Common myeloid progenitor, CD34-positive (primary cell): ENCODE data around the gene ZCCHC14.
"Not testable (repeated sequence)": the region's sequence is repeated elsewhere in the genome, so short reads cannot be mapped to it uniquely, and the experiment has no call there.

Experiments
- CTCF ChIA-PET: fragments of 350-600 bp; sonication (Branson Sonifier 250); formaldehyde crosslinking; loops from one replicate; lab custom pipeline; 2021; ENCODE audit warnings: antibody characterized with exemption; lab: Charles Lee
- POLR2A ChIA-PET: fragments of 350-600 bp; sonication (Branson Sonifier 250); formaldehyde crosslinking; loops from one replicate; lab custom pipeline; 2021; ENCODE audit warnings: antibody characterized with exemption; lab: Charles Lee
- DNase-seq, 3 donors: peaks; one replicate each; pipeline versions ENCODE4 v3.0.0 to v3.0.0-alpha.2; 2013
- H3K27ac ChIP-seq, 2 experiments: 1 replicate in 1 of 2; 2 replicates in 1 of 2; pipeline ENCODE4 v1.7.0; 2013; ENCODE audit warnings: inconsistent platforms in 2 of 2, low read length in 2 of 2, mild to moderate bottlenecking in 2 of 2, low read depth in 1 of 2, moderate library complexity in 1 of 2; ENCODE audit not compliant: severe bottlenecking in 2 of 2, insufficient read depth in 1 of 2, poor library complexity in 1 of 2
- H3K27me3 ChIP-seq, 5 experiments: replicated peaks in 2 of 5; 1 replicate in 3 of 5; 2 replicates in 2 of 5; pipeline versions ENCODE4 v1.6.1 to v1.7.0; 2013; ENCODE audit warnings: low read length in 4 of 5, mild to moderate bottlenecking in 2 of 5, moderate library complexity in 2 of 5, inconsistent platforms in 1 of 5; ENCODE audit not compliant: insufficient read depth in 5 of 5, control insufficient read depth in 4 of 5
- H3K36me3 ChIP-seq, 4 experiments: 1 replicate in 2 of 4; 2 replicates in 2 of 4; pipeline versions ENCODE4 v1.6.1 to v1.7.0; 2013; ENCODE audit warnings: low read length in 3 of 4, control low read depth in 1 of 4, mild to moderate bottlenecking in 1 of 4; ENCODE audit not compliant: control insufficient read depth in 4 of 4, insufficient read depth in 4 of 4
- H3K4me1 ChIP-seq, 4 experiments: 1 replicate in 3 of 4; 2 replicates in 1 of 4; pipeline versions ENCODE4 v1.6.1 to v1.7.1; 2013; ENCODE audit warnings: low read length in 3 of 4, mild to moderate bottlenecking in 3 of 4, control low read depth in 1 of 4, inconsistent platforms in 1 of 4, moderate library complexity in 1 of 4; ENCODE audit not compliant: control insufficient read depth in 4 of 4, insufficient read depth in 4 of 4; ENCODE audit errors: control extremely low read depth in 1 of 4
- H3K4me3 ChIP-seq, 7 experiments: 1 replicate in 4 of 7; 2 replicates in 3 of 7; pipeline versions ENCODE4 v1.5.1 to v1.7.0; 2013; ENCODE audit warnings: mild to moderate bottlenecking in 7 of 7, low read length in 6 of 7, moderate library complexity in 6 of 7, inconsistent platforms in 2 of 7, low read depth in 2 of 7, control low read depth in 1 of 7; ENCODE audit not compliant: insufficient read depth in 4 of 7, control insufficient read depth in 1 of 7; ENCODE audit errors: extremely low read depth in 1 of 7
- H3K9me3 ChIP-seq, 5 experiments: 1 replicate in 4 of 5; 2 replicates in 1 of 5; pipeline versions ENCODE4 v1.6.1 to v1.7.1; 2013; ENCODE audit warnings: low read length in 4 of 5, mild to moderate bottlenecking in 2 of 5, inconsistent platforms in 1 of 5, low read depth in 1 of 5, moderate library complexity in 1 of 5; ENCODE audit not compliant: control insufficient read depth in 4 of 5, insufficient read depth in 2 of 5; ENCODE audit errors: control extremely low read depth in 1 of 5
- whole genome bisulfite sequencing: methylation state at CpG from one replicate; pipeline ENCODE4 v1.1.5; 2013; ENCODE audit not compliant: insufficient coverage; 5-methylcytosine and 5-hydroxymethylcytosine counted together

The ZCCHC14 gene

GRCh38 chr16:87525352-87525751, 32.5 kb upstream of the ZCCHC14 start:
- Histone ChIP-seq H3K27me3 (peaks cover 0 to 9% (median 5%) of the 10 kb centered on the region in 5 experiments), H3K36me3 (no peaks in the 10 kb centered on the region), H3K27ac (no peak overlapping the region), H3K4me3 (no peak overlapping the region), H3K9me3 (peaks cover 0 to 17% (median 9%) of the 10 kb centered on the region in 5 experiments), H3K4me1 (no peaks in the 10 kb centered on the region)
- POLR2A ChIA-PET: no interaction called here
- CTCF ChIA-PET: no interaction called here
- WGBS: 94% methylated on average over 3 of the region's 4 CpGs
- DNase-seq: no peak

- no peaks in the 10 kb centered on the region for H3K4me1 ChIP-seq
- H3K4me3 ChIP-seq: no peak overlapping the region
- CTCF ChIA-PET: no interaction called here
- POLR2A ChIA-PET: no interaction called here
- peaks cover 0 to 10% (median 4%) of the 10 kb centered on the region in 5 experiments for H3K9me3 ChIP-seq
- H3K27me3 ChIP-seq: peaks cover 0 to 9% (median 5%) of the 10 kb centered on the region in 5 experiments
- no peak overlapping the region for H3K27ac ChIP-seq
- WGBS: 95% methylated on average over 4 of the region's 4 CpGs
- no peak for DNase-seq
- H3K36me3 ChIP-seq: no peaks in the 10 kb centered on the region
Measured at GRCh38 chr16:87524407-87524806, 31.6 kb upstream of the ZCCHC14 start.

GRCh38 chr16:87523605-87524004, 30.8 kb upstream of the ZCCHC14 start:
- WGBS: no CpG with 5 or more reads among the region's 6 CpGs
- H3K4me3 ChIP-seq, CTCF ChIA-PET, H3K4me1 ChIP-seq, DNase-seq, POLR2A ChIA-PET, H3K36me3 ChIP-seq, H3K27ac ChIP-seq, H3K9me3 ChIP-seq: not testable (repeated sequence)
- peaks cover 0 to 11% (median 9%) of the 10 kb centered on the region in 5 experiments for H3K27me3 ChIP-seq

GRCh38 chr16:87521764-87522163, 28.9 kb upstream of the ZCCHC14 start:
- DNase-seq, H3K27ac ChIP-seq, H3K4me1 ChIP-seq, POLR2A ChIA-PET, H3K36me3 ChIP-seq, H3K9me3 ChIP-seq, H3K4me3 ChIP-seq, CTCF ChIA-PET: not testable (repeated sequence)
- peaks cover 0 to 25% (median 9%) of the 10 kb centered on the region in 5 experiments for H3K27me3 ChIP-seq
- 90% methylated on average over 7 of the region's 7 CpGs for WGBS

GRCh38 chr16:87519170-87519569, 26.3 kb upstream of the ZCCHC14 start:
- H3K9me3 ChIP-seq, H3K27ac ChIP-seq, DNase-seq, H3K4me1 ChIP-seq, H3K36me3 ChIP-seq, H3K4me3 ChIP-seq, POLR2A ChIA-PET: not testable (repeated sequence)
- CTCF ChIA-PET: interaction anchor here (1.3 kb wide), 1 partner anchor 103 kb away, joined by 3 read pairs; no protein-coding TSS in a partner anchor
- WGBS: 81% methylated on average over 2 of the region's 4 CpGs
- H3K27me3 ChIP-seq: peaks cover 0 to 20% (median 5%) of the 10 kb centered on the region in 5 experiments

- not testable (repeated sequence) for DNase-seq
Measured at GRCh38 chr16:87518430-87519051, 25.7 kb upstream of the ZCCHC14 start.

GRCh38 chr16:87517610-87518429, 25.0 kb upstream of the ZCCHC14 start:
- POLR2A ChIA-PET, H3K36me3 ChIP-seq, H3K4me3 ChIP-seq, H3K27ac ChIP-seq, H3K4me1 ChIP-seq, H3K9me3 ChIP-seq: not testable (repeated sequence)
- DNase-seq: peak in 1 of 3 donors; percentile 20
- peaks cover 0 to 20% (median 5%) of the 10 kb centered on the region in 5 experiments for H3K27me3 ChIP-seq
- CTCF ChIA-PET: interaction anchor here (0.9 to 1.3 kb wide), 2 partner anchors 9 to 101 kb away, joined by 3 read pairs; no protein-coding TSS in a partner anchor
- 79% methylated on average over 22 of the region's 34 CpGs for WGBS

More at GRCh38 chr16:87518430-87519051, 25.7 kb upstream of the ZCCHC14 start:
- H3K4me1 ChIP-seq, H3K9me3 ChIP-seq, H3K36me3 ChIP-seq, H3K27ac ChIP-seq, H3K4me3 ChIP-seq, POLR2A ChIA-PET: not testable (repeated sequence)
- H3K27me3 ChIP-seq: peaks cover 0 to 20% (median 5%) of the 10 kb centered on the region in 5 experiments
- 93% methylated on average over 19 of the region's 21 CpGs for WGBS
- CTCF ChIA-PET: interaction anchor here (0.9 to 1.3 kb wide), 2 partner anchors 10 to 102 kb away, joined by 3 read pairs; no protein-coding TSS in a partner anchor
